Epithelial cell of proximal tubule (primary cell): ENCODE measurements around the gene LRRN4. TPM values are rescaled to one million over a fixed set of nuclear protein-coding genes. Genes with fewer than 3 reads are reported as not detected.
"Not testable (repeated sequence)": the region's sequence is repeated elsewhere in the genome, so short reads cannot be mapped to it uniquely, and the experiment has no call there.

Source experiments
- DNase-seq: peaks from one replicate; pipeline ENCODE4 v3.0.0-alpha.2; 2011; ENCODE audit warnings: low read depth
- H3K4me3 ChIP-seq: 2 replicates; pipeline ENCODE4 v1.5.1; 2011; ENCODE audit warnings: low read depth, mild to moderate bottlenecking, low read length
- CTCF ChIP-seq: conservative IDR thresholded peaks from 2 replicates; pipeline ENCODE4 v1.5.1; 2012; ENCODE audit warnings: low read depth, mild to moderate bottlenecking, low read length
- total RNA-seq: library from RNA; depleted of rRNA; stranded (reverse); fragments of >200 nt; gene quantifications from 2 replicates; pipeline ENCODE4 v1.2.3, GENCODE V29; 2015

LRRN4 gene
- total RNA-seq, 1 donor from 2014 or later: 152 TPM

DNA sequence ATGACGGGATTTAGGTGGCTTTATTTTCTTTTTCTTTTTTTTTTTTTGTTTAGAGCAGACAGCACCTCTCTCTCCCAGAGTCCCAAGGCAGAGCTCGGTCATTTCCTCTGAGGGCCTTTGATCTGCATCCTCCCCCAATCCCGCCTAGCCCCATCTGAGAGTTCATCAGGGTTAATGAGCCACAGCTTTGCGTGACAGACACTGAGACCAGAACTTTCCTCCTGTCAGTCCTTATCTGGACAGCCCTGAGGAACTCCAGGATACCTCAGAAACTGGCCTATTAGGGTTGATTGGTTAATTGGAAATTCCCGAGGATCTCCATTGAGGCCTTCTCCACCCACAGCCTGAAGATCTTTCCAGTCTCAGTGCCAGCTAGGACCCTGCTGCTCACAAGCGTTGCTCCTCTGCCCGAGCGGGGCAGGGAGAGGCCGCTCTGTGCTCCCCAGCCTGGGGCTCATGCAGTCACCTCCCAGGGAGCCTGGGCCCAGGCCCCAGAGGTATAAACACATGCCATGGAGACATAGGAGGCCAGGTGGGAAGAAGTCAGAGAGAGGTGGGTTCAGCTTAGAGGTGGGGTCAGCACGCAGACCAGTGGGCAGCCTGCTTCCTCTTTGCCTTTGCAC lies 1.4 kb upstream of the LRRN4 start:
- no peak for TF ChIP-seq CTCF
- DNase-seq: no peak
- peak overlapping the region; percentile 60 for H3K4me3 ChIP-seq

DNA sequence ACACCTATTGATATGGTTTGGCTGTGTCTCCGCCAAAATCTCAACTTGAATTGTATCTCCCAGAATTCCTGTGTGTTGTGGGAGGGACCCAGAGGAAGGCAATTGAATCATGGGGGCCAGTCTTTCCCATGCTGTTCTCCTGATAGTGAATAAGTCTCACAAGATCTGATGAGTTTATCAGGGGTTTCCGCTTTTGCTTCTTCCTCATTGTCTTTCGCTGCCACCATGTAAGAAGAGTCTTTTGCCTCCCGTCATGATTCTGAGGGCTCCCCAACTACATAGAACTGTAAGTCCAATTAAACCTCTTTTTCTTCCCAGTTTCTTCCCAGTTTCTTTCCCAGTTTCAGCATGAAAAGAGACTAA lies 810 bp upstream of the LRRN4 start:
- H3K4me3 ChIP-seq: peak overlapping the region; percentile 60
- not testable (repeated sequence) for DNase-seq

DNA sequence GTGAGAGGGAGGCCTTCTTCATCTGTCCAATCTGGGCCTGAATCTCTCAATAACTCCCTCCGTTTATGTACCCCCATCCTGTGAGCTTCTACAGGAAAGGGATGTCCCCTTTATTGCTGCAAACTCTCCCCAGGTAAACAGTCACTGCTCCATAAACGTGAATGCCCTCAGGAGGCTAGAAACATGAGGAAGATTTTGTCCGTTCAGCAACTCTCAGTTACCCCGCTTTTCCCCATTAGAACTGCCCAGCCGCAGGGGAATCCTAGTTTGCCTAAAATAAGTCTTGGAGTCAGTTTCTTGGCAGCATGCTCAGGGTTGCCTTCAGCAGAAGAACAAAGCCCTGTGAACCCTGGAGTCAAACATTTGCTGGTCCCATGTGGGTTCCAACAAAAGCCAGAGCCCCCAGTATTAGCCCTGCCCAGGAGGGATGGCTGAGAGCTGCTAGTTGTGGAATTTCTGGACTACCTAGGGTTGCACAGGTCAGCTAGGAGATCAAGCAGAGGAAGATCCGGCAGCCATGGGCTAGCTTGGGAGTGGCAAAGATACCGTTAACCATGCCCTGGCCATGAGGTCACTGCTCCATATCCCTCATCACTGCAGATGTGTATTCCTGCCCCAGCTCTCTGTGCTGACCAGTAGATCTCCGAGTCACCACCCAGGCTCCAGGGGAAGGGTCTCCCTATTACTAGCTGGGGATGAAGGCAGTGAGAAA lies 640 bp downstream of the LRRN4 start:
- DNase-seq: no peak
- TF ChIP-seq CTCF: no peak
- peak overlapping the region; percentile 60 for H3K4me3 ChIP-seq

GRCh38 chr20:6051505-6051904 lies 2.4 kb downstream of the LRRN4 start:
- peak overlapping the region; percentile 60 for H3K4me3 ChIP-seq
- peak; percentile 95 for DNase-seq
- no peak for TF ChIP-seq CTCF

DNA sequence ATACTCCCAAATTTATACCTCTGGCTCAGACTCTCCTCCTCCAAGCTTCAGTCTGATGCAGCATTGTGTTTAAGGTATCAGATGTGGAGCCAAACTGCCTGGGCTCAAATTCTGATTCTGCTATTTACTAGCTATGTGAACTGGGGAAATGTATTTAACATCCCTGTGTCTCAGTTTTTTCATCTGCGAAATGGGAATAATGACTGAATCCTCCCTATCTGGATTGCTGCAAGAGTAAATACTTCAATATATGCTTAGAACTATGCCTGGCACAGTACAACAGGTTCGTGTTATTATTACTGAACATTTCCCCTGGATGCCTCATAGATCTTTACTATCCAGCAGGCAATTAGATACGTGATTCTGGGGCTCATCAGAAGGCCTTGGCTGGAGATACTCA lies 5.5 kb downstream of the LRRN4 start:
- H3K4me3 ChIP-seq: no peak overlapping the region
- DNase-seq: no peak
- no peak for TF ChIP-seq CTCF

- no peak overlapping the region for H3K4me3 ChIP-seq
- TF ChIP-seq CTCF: no peak
- no peak for DNase-seq
Measured at GRCh38 chr20:6046432-6046831, 7.4 kb downstream of the LRRN4 start.

DNA sequence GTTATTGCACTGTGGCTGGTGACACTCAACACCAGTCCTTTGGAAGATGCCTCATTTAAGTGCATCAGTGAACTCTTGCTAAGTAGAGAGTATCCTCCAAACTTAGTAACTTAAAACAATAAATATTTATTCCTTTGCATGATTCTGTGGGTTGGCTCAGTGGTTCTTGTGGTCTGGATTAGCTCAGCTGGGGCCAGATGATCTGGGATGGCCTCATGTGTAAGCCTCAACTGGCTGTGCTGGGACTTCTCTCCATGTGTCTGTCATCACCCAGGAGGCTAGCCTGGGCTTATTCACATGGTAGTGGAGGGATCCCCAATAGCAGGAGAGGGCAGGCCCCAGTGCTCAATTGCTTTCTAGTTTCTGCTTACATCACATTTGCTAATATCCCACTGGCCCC lies 8.3 kb downstream of the LRRN4 start:
- no peak for TF ChIP-seq CTCF
- H3K4me3 ChIP-seq: no peak overlapping the region
- no peak for DNase-seq
